H9 (cell line): Measurements from ENCODE around the gene NHSL2. TPM values are rescaled to one million over a fixed set of nuclear protein-coding genes. Genes with fewer than 3 reads are reported as not detected.

Experiments
- DNase-seq: peaks from one replicate; pipeline ENCODE4 v3.0.0-alpha.2; 2017
- H2AFZ ChIP-seq: one replicate; pipeline ENCODE4 v1.6.1; 2013; ENCODE audit warnings: mild to moderate bottlenecking, low read length, control low read depth, moderate library complexity
- H2AK5ac ChIP-seq: 2 replicates; pipeline ENCODE4 v1.6.1; 2013; ENCODE audit warnings: low read length, control low read depth, mixed read lengths; ENCODE audit not compliant: insufficient read length
- H2BK120ac ChIP-seq: one replicate; pipeline ENCODE4 v1.6.1; 2013; ENCODE audit warnings: low read depth, mild to moderate bottlenecking, low read length, control low read depth, inconsistent platforms; ENCODE audit not compliant: poor library complexity, severe bottlenecking
- H2BK12ac ChIP-seq: 2 replicates; pipeline ENCODE4 v1.6.1; 2013; ENCODE audit warnings: low read length, control low read depth, mixed read lengths, low read depth; ENCODE audit not compliant: insufficient read length
- H2BK15ac ChIP-seq: 2 replicates; pipeline ENCODE4 v1.6.1; 2013; ENCODE audit warnings: low read depth, low read length, control low read depth
- H2BK20ac ChIP-seq: one replicate; pipeline ENCODE4 v1.6.1; 2013; ENCODE audit warnings: low read depth, mild to moderate bottlenecking, low read length, control low read depth, inconsistent platforms; ENCODE audit not compliant: poor library complexity, severe bottlenecking
- H2BK5ac ChIP-seq: 2 replicates; pipeline ENCODE4 v1.6.1; 2013; ENCODE audit warnings: low read length, control low read depth, mixed read lengths; ENCODE audit not compliant: insufficient read length
- H3K14ac ChIP-seq: 2 replicates; pipeline ENCODE4 v1.6.1; 2013; ENCODE audit warnings: low read length, control low read depth; ENCODE audit not compliant: insufficient read depth
- H3K18ac ChIP-seq: 2 replicates; pipeline ENCODE4 v1.6.1; 2013; ENCODE audit warnings: low read depth, mild to moderate bottlenecking, mixed read lengths, low read length, control low read depth; ENCODE audit not compliant: insufficient read length
- H3K23ac ChIP-seq: 2 replicates; pipeline ENCODE4 v1.6.1; 2013; ENCODE audit warnings: low read length, control low read depth, mixed read lengths, low read depth; ENCODE audit not compliant: insufficient read length
- H3K23me2 ChIP-seq: 2 replicates; pipeline ENCODE4 v1.6.1; 2013; ENCODE audit warnings: low read depth, mild to moderate bottlenecking, mixed read lengths, low read length, control low read depth; ENCODE audit not compliant: insufficient read length, poor library complexity, severe bottlenecking
- H3K27ac ChIP-seq: 2 replicates; pipeline ENCODE4 v1.5.1; 2013; ENCODE audit warnings: low read length, control low read depth, mixed read lengths, low read depth; ENCODE audit not compliant: insufficient read length
- H3K27me3 ChIP-seq: 2 replicates; pipeline ENCODE4 v1.6.1; 2013; ENCODE audit warnings: low read length, control low read depth, inconsistent platforms; ENCODE audit not compliant: insufficient read depth
- H3K4ac ChIP-seq: 2 replicates; pipeline ENCODE4 v1.6.1; 2013; ENCODE audit warnings: low read depth, mild to moderate bottlenecking, control low read depth, inconsistent platforms, low read length, moderate library complexity
- H3K4me1 ChIP-seq: 2 replicates; pipeline ENCODE4 v1.6.1; 2013; ENCODE audit warnings: low read length, control low read depth, inconsistent platforms; ENCODE audit not compliant: insufficient read depth
- H3K4me2 ChIP-seq: 2 replicates; pipeline ENCODE4 v1.6.1; 2013; ENCODE audit warnings: low read length, control low read depth, mixed read lengths; ENCODE audit not compliant: insufficient read length, insufficient read depth
- H3K56ac ChIP-seq: 2 replicates; pipeline ENCODE4 v1.6.1; 2013; ENCODE audit warnings: low read depth, mild to moderate bottlenecking, mixed read lengths, low read length, control low read depth; ENCODE audit not compliant: insufficient read length
- H3K79me1 ChIP-seq: 2 replicates; pipeline ENCODE4 v1.6.1; 2013; ENCODE audit warnings: low read depth, mild to moderate bottlenecking, moderate library complexity, low read length, control low read depth, inconsistent platforms; ENCODE audit not compliant: insufficient read depth, poor library complexity, severe bottlenecking
- H3K79me2 ChIP-seq: 2 replicates; pipeline ENCODE4 v1.6.1; 2013; ENCODE audit warnings: low read length, control low read depth, inconsistent platforms; ENCODE audit not compliant: insufficient read depth
- H3K9ac ChIP-seq: 2 replicates; pipeline ENCODE4 v1.6.1; 2013; ENCODE audit warnings: low read length, control low read depth, mixed read lengths; ENCODE audit not compliant: insufficient read length; ENCODE audit errors: extremely low read depth
- H3K9me3 ChIP-seq: one replicate; pipeline ENCODE4 v1.6.1; 2013; ENCODE audit warnings: low read depth, low read length, inconsistent platforms; ENCODE audit not compliant: control insufficient read depth
- H3T11ph ChIP-seq: one replicate; pipeline ENCODE4 v1.6.1; 2013; ENCODE audit warnings: mild to moderate bottlenecking, low read length, control low read depth, inconsistent platforms
- H4K20me1 ChIP-seq: one replicate; pipeline ENCODE4 v1.6.1; 2013; ENCODE audit not compliant: control insufficient read depth, insufficient read length, insufficient read depth
- H4K5ac ChIP-seq: 2 replicates; pipeline ENCODE4 v1.6.1; 2013; ENCODE audit warnings: low read depth, mild to moderate bottlenecking, mixed read lengths, low read length, control low read depth; ENCODE audit not compliant: insufficient read length
- H4K8ac ChIP-seq: replicated peaks from 2 replicates; pipeline ENCODE4 v1.6.1; 2013; ENCODE audit warnings: low read length, control low read depth, mixed read lengths, low read depth; ENCODE audit not compliant: insufficient read length
- H4K91ac ChIP-seq: 2 replicates; pipeline ENCODE4 v1.6.1; 2013; ENCODE audit warnings: low read depth, mild to moderate bottlenecking, moderate library complexity, mixed read lengths, low read length, control low read depth; ENCODE audit not compliant: insufficient read length
- H3K27ac Mint-ChIP-seq, 3 experiments: 2 replicates in 2 of 3; 3 replicates in 1 of 3; pipeline ENCODE4 v1.8.0; 2020 to 2021; ENCODE audit warnings: mixed read lengths in 3 of 3, mild to moderate bottlenecking in 1 of 3, moderate library complexity in 1 of 3
- H3K27me3 Mint-ChIP-seq: 2 replicates; pipeline ENCODE4 v1.8.0; 2021; ENCODE audit warnings: low read depth, mild to moderate bottlenecking, moderate library complexity, mixed read lengths
- H3K36me3 Mint-ChIP-seq, 3 experiments: 2 replicates in 2 of 3; 3 replicates in 1 of 3; pipeline ENCODE4 v1.8.0; 2020 to 2021; ENCODE audit warnings: low read depth in 3 of 3, mixed read lengths in 3 of 3; ENCODE audit not compliant: insufficient read depth in 1 of 3
- H3K4me1 Mint-ChIP-seq, 2 experiments: 2 replicates each; pipeline ENCODE4 v1.8.0; 2020; ENCODE audit warnings: mixed read lengths in 2 of 2
- H3K4me3 Mint-ChIP-seq, 2 experiments: 2 replicates in 1 of 2; 3 replicates in 1 of 2; pipeline ENCODE4 v1.8.0; 2020 to 2021; ENCODE audit warnings: mild to moderate bottlenecking in 2 of 2, mixed read lengths in 2 of 2, moderate library complexity in 1 of 2
- H3K9me3 Mint-ChIP-seq, 2 experiments: 2 replicates in 1 of 2; 3 replicates in 1 of 2; pipeline ENCODE4 v1.8.0; 2020; ENCODE audit warnings: mild to moderate bottlenecking in 2 of 2, mixed read lengths in 2 of 2, moderate library complexity in 1 of 2
- WGBS: extraction: QIAGEN DNeasy Blood & Tissue Kit; methylation state at CpG from one replicate; pipeline ENCODE4 v1.1.7; 2013; ENCODE audit warnings: missing lambda C conversion rate, low lambda C conversion rate, mixed read lengths; ENCODE audit not compliant: insufficient read length; ENCODE audit errors: extremely low coverage; 5-methylcytosine and 5-hydroxymethylcytosine counted together
- total RNA-seq: library from RNA; stranded (reverse); gene quantifications from 2 replicates; pipeline ENCODE4 v1.2.1, GENCODE V29; 2021
- TF ChIP-seq, protein P1 (sequence below): fragments of 200-600 bp; sonication (generic); conservative IDR thresholded peaks from 3 replicates; pipeline ENCODE4 v1.8.0; 2021; ENCODE audit warnings: antibody characterized with exemption, mild to moderate bottlenecking

Gene NHSL2
- total RNA-seq, 1 experiment from 2014 or later = 6.4 TPM

- no CpG with 5 or more reads among the region's 7 CpGs for WGBS
- DNase-seq = no peak
- H4K20me1 ChIP-seq = no peaks in the 10 kb centered on the region
- Mint-ChIP-seq H3K36me3 (peaks cover 4 to 10% (median 6%) of the 10 kb centered on the region in 3 experiments; a peak in 6 of 7 replicates), H3K27ac (no peak overlapping the region), H3K27me3 (no peaks in the 10 kb centered on the region; the same call in none of the 2 replicates), H3K4me1 (peaks cover 15 to 36% of the 10 kb centered on the region in 2 experiments), H3K4me3 (no peak overlapping the region), H3K9me3 (peaks cover 87 to 90% of the 10 kb centered on the region in 2 experiments)
- no peak overlapping the region for H3K23ac ChIP-seq
- H3K79me2 ChIP-seq = no peaks in the 10 kb centered on the region
- no peak overlapping the region for H3K18ac ChIP-seq
- H3K79me1 ChIP-seq = no peaks in the 10 kb centered on the region
- H4K5ac ChIP-seq = no peak overlapping the region
- no peak overlapping the region for H2BK12ac ChIP-seq
- H3K4me1 ChIP-seq = no peaks in the 10 kb centered on the region
- H2BK5ac ChIP-seq = no peak overlapping the region
- H2AK5ac ChIP-seq = no peak overlapping the region
- no peak overlapping the region for H2BK120ac ChIP-seq
- no peak overlapping the region for H3K4ac ChIP-seq
- H3K27me3 ChIP-seq = no peaks in the 10 kb centered on the region
- no peaks in the 10 kb centered on the region for H3K23me2 ChIP-seq
- H3K14ac ChIP-seq = no peak overlapping the region
- H4K8ac ChIP-seq = no peak overlapping the region
- H2AFZ ChIP-seq = no peak overlapping the region
- no peak overlapping the region for H3K4me2 ChIP-seq
- no peak overlapping the region for H3K56ac ChIP-seq
- H2BK20ac ChIP-seq = no peak overlapping the region
- no peak overlapping the region for H3K27ac ChIP-seq
- no peak overlapping the region for H3K9ac ChIP-seq
- no peak overlapping the region for H2BK15ac ChIP-seq
- H3T11ph ChIP-seq = no peak overlapping the region
- peaks cover 40% of the 10 kb centered on the region for H3K9me3 ChIP-seq
- no peak overlapping the region for H4K91ac ChIP-seq
- TF ChIP-seq, protein P1, sequence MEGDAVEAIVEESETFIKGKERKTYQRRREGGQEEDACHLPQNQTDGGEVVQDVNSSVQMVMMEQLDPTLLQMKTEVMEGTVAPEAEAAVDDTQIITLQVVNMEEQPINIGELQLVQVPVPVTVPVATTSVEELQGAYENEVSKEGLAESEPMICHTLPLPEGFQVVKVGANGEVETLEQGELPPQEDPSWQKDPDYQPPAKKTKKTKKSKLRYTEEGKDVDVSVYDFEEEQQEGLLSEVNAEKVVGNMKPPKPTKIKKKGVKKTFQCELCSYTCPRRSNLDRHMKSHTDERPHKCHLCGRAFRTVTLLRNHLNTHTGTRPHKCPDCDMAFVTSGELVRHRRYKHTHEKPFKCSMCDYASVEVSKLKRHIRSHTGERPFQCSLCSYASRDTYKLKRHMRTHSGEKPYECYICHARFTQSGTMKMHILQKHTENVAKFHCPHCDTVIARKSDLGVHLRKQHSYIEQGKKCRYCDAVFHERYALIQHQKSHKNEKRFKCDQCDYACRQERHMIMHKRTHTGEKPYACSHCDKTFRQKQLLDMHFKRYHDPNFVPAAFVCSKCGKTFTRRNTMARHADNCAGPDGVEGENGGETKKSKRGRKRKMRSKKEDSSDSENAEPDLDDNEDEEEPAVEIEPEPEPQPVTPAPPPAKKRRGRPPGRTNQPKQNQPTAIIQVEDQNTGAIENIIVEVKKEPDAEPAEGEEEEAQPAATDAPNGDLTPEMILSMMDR = no peak
These were observed 169.5 kb downstream of the NHSL2 start for GRCh38 chrX:72080150-72080549.
